C4-2B (cell line): Measurements from ENCODE around the gene IL36B.

Experiments
- CTCF ChIP-seq: fragments of 450-650 bp; conservative IDR thresholded peaks from 2 replicates; pipeline ENCODE4 v1.5.1; 2017; ENCODE audit warnings: mild to moderate bottlenecking
- ZFX ChIP-seq: fragments of 450-650 bp; IDR thresholded peaks from 2 replicates; pipeline ENCODE4 v1.6.1; 2017

GRCh38 chr2:113092864-113093612 is 40.4 kb upstream of the IL36B start:
- TF ChIP-seq CTCF (no peak), ZFX (no peak)
